GM10847 (cell line): ENCODE measurements around the gene PCSK6.

Experiments
- POLR2A ChIP-seq: IDR thresholded peaks from 2 replicates; pipeline ENCODE4 v1.6.1; 2011; ENCODE audit not compliant: insufficient read length; ENCODE audit errors: extremely low read depth

Gene PCSK6

DNA sequence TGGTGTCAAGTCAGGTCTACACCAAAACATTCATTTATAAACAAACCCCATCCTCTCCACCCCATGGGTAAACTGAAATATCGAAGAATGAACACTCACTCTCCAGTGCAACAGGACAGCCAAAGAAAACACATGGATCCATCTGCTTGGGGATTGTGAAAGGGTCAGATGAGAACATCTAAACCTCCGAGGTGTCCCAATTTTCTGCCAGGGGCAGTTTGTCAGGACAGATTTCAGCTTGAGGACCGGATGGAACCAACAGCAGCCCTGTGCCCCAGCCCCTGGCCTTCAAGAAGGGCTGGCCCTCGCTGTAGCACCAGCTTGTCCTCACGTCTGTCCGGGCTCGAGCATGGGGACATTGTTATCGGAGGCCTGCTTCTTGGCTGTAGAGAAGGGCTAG lies 45.5 kb downstream of the PCSK6 start:
- no peak for TF ChIP-seq POLR2A

DNA sequence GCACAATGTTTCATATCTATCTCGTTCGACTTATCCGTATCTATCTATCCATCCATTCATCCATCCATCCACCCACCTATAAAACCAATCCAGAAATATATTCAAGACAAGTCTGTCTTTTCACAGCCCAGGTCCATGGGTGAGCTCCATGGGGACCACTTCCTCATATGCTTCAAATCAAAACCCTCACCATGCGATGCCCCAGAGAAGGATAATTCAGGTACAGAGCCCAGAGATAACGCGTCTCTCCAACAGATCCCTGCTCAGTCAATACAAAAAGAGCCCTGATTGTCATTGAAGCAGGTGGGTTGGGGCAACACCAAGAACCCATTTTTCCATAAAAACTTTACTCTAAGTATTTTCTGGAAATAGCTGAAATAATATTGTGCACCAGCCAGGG lies 47.2 kb downstream of the PCSK6 start:
- no peak for TF ChIP-seq POLR2A

DNA sequence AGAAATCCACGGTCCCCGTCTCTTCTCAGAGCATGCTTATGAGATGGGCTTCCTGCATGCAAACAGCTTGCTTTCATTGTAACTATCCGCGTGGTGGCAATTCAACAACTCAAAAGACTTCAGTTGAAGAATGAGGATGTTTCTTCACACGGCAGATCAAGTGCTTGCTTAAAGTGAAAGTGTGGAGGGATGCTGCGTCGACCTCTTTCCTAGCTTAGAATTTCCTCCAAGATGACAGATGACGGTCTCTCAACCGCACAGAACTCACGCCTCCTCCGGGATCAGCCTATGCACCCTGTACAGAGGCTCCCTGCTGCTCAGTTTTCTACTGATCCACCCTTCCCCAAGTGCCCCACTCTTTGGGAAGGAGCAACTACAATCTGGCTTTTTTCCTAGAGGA lies 47.8 kb downstream of the PCSK6 start:
- TF ChIP-seq POLR2A, result no peak

DNA sequence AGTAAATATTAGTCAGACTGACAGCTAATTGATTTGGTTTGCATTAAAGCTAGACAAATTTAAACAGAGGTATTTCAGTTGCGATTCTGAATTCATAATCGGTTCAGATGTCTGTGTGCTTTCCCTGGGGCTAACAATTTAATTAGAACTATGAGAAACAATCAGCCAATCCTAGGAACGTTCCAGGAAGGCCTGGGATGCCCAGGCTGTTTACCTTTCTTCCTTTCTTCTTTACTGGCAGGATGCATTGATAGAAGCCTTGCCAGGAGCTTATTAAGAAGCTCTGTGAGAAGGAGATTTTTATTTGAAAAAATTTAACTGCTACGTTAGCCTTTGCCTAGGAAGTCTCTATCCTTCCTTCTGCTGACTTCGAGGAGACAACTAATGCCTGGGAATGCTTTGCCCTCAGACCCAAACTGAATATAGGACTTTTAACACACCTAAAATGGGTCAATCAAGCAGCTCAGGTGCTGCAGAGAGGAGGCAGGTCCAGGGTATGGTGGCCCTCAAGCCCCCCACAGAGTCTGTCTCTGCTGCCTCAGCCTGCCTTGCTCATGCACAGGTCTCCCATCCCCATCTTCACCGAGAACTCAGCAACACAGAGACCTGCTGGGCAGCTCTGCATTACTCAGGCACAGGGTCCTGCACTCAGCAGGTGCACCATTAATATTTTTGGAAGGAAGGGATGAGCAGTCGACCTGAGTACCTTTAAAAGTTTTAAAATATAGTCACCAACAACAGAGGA lies 48.5 kb downstream of the PCSK6 start:
- TF ChIP-seq POLR2A, result no peak

DNA sequence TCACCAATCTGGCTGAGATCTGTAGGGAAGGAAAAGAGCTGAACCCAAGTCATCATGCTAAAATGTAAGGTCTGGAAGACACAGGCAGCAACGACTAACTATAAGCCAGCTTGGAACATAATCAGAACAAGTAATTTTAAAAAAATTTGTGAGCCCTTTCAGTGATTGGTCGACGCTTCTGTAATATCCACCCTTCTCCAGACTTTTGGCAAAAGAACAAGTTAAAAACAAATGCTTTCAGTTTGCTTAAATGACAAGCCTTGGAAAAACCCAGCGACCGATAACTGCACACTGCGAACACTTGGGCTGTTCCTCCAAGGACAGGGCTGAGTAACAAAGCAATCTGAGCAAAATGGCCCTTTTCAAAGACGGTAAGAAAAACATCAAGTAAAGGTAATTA lies 49.6 kb downstream of the PCSK6 start:
- TF ChIP-seq POLR2A, result no peak

DNA sequence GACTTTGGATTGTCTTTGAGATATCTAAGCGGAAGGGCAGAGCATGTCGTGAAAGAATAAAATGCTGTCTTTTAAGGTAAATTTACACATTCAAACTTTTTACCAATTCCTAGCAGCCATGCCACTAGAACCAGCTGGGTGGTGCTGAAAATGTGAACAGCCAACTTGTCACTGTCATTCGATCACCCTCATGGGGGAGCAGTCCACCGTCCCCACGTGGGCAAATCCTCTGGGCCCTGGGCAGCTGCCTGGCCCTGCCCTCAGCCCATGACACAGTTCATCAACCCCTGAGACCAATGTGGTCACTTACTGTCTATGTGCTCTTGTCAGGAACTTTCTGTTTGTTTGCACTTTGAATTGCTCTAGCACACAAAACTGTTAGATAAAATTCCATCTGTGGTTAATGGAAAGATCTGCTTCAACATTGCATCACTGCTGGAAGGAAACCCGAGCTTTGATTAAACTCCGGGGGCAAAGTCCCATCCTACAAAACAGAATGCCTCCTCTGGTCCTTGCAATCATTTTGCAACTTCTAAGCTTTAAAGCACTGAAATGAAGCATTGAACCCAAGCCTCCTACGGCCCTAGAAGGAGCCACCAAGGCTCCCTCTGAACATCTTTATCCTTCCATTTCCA lies 50.1 kb downstream of the PCSK6 start:
- no peak for TF ChIP-seq POLR2A

DNA sequence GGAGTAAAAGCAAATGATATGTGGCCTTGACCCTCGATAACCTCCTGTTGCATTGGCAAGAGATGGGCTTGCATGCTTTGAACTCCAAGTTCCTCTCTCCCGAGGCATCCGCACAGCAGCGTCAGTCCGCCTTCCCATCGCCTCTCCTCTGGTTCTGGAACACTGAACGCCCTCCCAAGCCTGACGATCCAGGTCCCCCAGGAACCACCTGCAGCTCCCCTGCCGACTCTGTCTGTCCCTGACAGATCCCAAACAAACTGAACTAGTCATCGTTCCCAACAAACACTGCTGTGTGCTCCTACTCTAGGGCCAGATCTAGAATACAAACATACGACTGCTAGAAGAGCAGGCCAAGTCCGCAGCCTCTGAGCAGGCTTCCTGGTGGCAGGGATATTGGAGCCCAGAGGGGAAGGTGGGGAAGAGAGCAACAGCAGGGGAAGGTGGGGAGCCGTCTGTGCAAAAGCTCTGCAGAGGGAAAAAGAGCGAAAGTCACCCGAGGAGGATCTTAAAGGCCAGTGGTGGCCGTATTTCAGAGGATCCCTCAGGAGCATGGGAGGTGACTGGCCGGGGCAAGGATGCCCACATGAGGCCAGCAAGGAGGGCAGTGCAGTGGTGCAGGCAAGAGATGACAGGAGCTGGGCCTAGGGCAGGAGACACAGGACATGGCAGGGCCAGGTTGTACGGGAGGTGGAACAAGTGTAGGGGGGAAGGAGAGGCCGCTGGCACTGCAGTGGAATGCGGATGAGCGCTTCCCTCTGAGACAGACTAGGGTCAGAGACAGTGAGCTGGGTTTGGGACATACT lies 50.8 kb downstream of the PCSK6 start:
- no peak for TF ChIP-seq POLR2A

DNA sequence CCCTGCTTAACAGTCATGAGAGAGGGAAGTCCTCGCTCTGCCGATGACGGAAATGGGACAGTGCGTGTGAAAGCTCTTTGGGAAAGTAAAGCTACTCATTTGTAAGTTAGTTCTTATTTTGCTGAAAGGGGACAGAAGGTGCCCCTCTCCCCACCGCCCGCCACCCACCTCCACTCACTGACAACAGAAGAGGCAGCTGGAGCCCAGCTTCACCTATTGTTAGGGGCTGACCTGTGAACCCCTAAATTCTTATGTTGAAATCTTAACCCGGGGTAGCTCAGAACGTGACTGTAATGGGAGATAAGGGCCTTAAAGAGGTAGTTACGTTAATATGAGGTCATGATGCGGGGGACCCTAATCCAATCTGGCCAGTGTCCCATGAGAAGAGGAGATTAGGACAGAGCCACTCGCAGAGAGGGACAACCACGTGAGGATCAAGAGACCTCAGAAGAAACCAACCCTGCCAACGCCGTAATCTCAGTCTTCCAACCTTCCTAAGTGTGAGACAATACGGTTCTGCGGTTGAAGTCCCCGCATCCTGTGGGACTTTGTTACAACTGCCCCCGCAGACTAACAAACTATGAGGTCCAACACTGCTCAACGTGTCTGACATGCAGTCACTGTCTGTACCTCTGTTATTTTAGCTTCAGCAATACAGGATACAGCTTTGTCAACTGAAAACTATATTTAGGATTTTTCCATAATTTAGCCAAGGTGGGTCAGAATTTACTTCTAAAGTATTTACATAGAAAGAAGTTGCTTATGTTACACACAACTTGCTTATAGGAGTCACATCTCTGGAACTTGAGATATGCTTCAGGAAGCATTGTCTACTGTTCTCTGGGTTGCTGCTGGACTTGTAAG lies 51.7 kb downstream of the PCSK6 start:
- no peak for TF ChIP-seq POLR2A

DNA sequence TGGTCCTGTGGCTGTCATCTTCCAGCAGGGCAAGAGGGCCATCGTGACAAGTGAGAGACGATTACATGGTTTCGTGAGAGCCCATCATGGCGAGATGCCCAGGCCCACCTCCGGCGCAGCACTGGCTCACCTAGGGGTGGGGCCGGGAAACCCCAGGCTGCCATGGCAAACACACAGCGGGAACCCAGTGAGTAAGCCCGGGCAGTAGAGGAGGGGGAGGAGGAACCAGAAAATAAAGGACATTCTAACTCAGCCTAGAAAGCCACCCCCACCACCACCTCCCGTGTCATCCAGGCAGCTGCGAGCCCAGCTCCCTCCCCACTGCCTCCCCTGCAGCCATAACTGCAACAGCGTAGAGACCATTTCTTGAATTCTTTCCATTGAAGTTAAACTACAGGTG lies 52.3 kb downstream of the PCSK6 start:
- TF ChIP-seq POLR2A, result no peak

DNA sequence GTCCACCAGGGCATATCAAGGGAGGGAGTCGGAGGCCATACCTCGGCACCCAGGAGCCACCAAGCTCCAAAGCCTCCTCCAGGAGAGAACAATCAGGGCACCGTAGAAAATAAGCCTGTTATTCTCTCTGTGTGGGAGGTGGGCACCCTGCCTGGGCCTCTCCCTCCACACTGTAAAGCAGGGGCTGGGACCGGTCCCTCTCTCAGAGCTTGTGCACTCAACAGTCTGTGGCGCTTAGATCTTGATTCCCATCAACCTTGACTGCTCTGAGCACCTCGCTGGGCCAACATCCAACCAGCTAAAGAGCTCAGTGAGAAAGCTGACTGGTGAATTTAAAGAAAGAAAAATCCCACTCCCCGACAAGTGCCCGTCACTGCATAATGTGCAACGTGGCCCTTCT lies 53.0 kb downstream of the PCSK6 start:
- no peak for TF ChIP-seq POLR2A

DNA sequence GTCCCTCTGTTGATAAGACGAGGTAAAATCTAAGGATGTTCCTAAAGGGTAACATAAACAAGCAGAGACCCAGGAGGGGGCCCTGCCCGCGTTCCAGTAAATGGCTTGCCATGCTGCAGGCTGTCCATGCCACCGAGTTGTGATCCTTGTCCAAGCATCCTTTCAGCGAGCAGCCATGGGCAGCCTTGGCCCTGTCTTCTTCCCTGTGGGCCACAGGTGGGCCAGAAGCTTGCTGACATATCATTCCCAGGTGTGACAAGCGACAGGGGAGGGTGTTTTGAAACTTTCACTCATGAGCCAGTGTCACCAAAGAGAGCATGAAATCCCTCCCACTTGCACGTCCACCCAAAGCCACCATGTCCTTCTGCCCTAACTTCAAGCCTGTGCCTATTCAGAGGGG lies 53.7 kb downstream of the PCSK6 start:
- no peak for TF ChIP-seq POLR2A

DNA sequence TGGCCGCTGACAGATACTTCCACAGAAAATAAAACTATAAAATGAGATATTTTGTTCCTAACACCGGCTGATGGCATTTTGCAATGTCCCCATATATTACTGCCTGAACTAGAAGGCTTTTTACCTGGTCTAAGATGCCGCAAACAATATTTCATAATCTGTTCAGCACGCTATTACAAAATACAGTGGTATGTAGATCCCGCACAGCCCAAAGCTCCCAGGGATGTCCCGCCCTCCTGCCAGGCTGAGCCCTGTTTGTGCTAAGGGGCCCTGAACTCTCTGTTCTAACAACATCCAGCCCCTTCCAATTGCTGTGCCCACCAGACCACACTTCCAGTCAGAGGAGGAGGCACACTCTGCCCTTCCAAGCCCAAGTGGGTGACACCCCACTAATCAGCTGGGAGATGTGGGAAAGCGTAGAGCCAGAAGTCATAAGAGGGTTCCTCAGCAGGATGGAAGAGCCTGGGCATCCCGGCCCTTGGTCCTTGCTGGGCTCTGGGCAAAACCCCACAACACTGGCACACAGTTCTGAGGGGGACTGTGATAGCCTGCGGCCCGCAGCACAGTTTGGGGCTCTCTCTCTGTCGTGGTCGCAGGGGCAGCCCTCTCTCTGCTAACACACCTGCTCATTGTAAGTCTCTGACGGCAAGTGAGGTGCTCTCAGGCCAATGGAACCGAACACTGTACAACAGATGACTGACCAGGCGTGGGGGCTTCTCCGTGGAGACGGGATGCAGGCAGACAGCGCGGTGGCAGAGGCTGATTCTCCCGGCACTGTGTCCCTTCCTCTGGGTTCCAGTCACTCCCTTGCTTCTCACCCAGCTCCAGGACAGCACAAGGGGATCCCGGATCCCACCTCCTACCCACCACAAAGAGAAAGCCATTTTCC lies 55.2 kb downstream of the PCSK6 start:
- TF ChIP-seq POLR2A, result no peak

DNA sequence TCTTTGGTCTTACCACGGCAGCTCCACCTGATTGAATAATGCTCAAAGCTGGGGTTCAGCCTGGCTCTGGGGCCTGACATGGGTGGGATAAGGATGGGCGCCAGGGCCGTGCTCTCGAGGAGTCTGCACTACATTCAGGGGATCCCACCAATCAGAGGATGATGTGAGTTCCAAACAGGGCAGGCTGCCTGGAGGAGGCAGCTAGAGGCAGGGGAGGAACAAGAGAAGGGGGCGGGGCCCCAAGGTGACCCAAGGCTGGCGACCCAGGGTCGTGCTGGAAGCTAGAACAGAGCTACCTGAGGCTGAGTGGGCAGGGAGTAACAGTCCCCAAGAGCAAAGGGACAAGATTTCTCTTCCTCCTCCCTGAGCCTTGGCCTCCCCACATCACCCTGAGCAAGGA lies 56.1 kb downstream of the PCSK6 start:
- TF ChIP-seq POLR2A, result no peak

DNA sequence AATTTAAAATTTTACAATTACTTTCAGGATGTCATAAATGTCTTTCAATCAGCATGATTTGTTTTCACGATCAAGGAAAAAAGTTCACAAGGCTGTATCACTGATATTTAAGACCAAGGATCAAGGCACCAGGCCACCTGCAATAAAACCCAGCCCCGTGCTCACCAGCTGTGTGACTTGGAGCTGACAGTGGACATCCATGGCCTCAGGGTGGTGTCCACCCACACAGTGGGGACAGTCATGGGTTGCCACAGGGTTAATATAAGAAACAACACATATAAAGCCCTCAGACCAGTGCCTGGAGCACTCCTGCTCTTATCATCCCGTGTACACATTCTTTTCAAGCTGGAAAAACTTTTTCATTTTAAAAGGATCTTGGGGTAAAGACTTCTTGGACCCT lies 56.5 kb downstream of the PCSK6 start:
- no peak for TF ChIP-seq POLR2A
